Activated CD4-positive, alpha-beta T cell treated with anti-CD3 and anti-CD28 coated beads for 36 hours (primary cell): ENCODE measurements around the gene SDC4. TPM values are rescaled to one million over a fixed set of nuclear protein-coding genes. Genes with fewer than 3 reads are reported as not detected.
A peak's percentile ranks its signal among the peaks of the same experiment; 100 is the strongest.

Source experiments
- ATAC-seq: fragments of 200-7000 bp; cut with Tn5 transposase; one replicate; pipeline ENCODE4 v1.10.0; 2021; ENCODE audit warnings: mild to moderate bottlenecking, moderate library complexity
- CTCF ChIA-PET: fragments of 350-600 bp; sonication (Branson Sonifier 250); formaldehyde crosslinking; loops from one replicate; lab custom pipeline; 2021; ENCODE audit warnings: antibody characterized with exemption; lab: Charles Lee
- POLR2A ChIA-PET: fragments of 350-600 bp; sonication (Branson Sonifier 250); formaldehyde crosslinking; loops from one replicate; lab custom pipeline; 2021; ENCODE audit warnings: antibody characterized with exemption, inconsistent platforms; lab: Charles Lee
- DNase-seq: peaks from one replicate; pipeline ENCODE4 v3.0.0-alpha.2; 2020
- H3K27ac Mint-ChIP-seq: one replicate; pipeline ENCODE4 v1.8.0; 2021; ENCODE audit warnings: mixed read lengths
- H3K27me3 Mint-ChIP-seq: one replicate; pipeline ENCODE4 v1.8.0; 2021; ENCODE audit warnings: mixed read lengths
- H3K36me3 Mint-ChIP-seq: one replicate; pipeline ENCODE4 v1.8.0; 2021; ENCODE audit warnings: low read depth, mixed read lengths
- H3K4me1 Mint-ChIP-seq: one replicate; pipeline ENCODE4 v1.8.0; 2021; ENCODE audit warnings: mixed read lengths
- H3K4me3 Mint-ChIP-seq: one replicate; pipeline ENCODE4 v1.8.0; 2021; ENCODE audit warnings: mild to moderate bottlenecking, moderate library complexity, mixed read lengths
- H3K9me3 Mint-ChIP-seq: one replicate; pipeline ENCODE4 v1.8.0; 2021; ENCODE audit warnings: low read depth, mixed read lengths
- intact Hi-C, 2 experiments: fragments of 100-400 bp; cut with DNase I in 1 of 2; cut with micrococcal nuclease in 1 of 2; formaldehyde crosslinking; loops; one replicate each; pipeline versions ENCODE4 v1.14.2 to v1.15.1; 2022 to 2024; cut with DNase I, micrococcal nuclease
- total RNA-seq, 2 experiments: library from RNA; stranded (reverse); gene quantifications; one replicate each; pipeline ENCODE4 v1.2.3, GENCODE V29; 2021

SDC4 gene, protein sequence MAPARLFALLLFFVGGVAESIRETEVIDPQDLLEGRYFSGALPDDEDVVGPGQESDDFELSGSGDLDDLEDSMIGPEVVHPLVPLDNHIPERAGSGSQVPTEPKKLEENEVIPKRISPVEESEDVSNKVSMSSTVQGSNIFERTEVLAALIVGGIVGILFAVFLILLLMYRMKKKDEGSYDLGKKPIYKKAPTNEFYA
- total RNA-seq = 10 to 100 TPM; 24.0 to 31.0 TPM

DNA sequence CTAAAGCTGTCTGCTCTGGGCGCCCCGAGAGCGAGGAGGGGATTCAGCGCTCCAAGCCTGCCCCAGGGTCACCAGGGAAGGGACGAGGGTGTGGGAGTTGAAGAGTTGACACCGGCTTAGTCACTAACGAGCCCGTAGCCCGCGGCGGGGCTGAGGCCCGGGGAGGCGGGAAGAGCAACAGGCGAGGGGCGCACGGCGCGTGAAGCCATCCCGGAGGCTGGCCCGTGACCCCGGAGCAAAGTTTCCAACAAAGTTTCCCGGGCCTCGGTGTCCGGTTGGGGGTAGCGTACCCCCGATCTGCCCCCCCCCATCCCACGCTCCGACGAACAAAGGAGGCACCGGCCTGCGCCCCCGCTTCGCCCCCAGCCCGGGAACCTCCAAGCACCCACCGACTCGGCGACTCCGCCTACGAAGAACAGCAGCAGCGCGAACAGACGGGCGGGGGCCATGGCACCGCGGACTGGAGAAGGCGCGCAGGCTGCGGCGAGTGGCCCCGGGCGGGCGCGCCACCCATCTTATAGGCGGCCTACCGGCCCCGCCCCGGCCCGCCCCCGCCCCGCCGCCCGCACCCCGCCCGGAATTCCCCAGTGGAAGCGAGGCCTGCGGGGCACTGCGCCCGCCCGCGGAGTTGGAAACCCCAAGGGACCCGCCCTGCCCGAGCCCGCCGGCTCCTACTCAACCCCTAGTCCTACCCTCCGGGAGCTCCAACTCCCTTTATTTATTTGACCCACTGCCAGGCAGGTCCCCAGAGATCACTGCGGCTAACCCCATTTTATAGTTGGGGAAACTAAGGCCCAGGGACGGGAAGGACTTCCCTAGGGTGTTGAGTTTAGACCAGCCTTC is at the start of gene SDC4:
TSS of gene SDC4 (minus strand) at position 489 of the 843 bp plus-strand sequence. CDS start at position 449, 40 bp downstream.
- ChIA-PET POLR2A (interaction anchor here (0.6 to 1.3 kb wide), 4 partner anchors 13 to 83 kb away, joined by 3 to 7 read pairs (median 4); partner anchors contain the start of gene SYS1), CTCF (interaction anchor here (0.7 to 7.1 kb wide), 6 partner anchors 13 to 120 kb away, joined by 4 to 45 read pairs (median 8); partner anchors contain the start of gene SYS1)
- Mint-ChIP-seq H3K4me3 (peak within 1 kb of the TSS; percentile 82), H3K4me1 (peaks cover 44% of the 10 kb centered on the region), H3K9me3 (no peaks in the 10 kb centered on the region), H3K27ac (peak within 1 kb of the TSS; percentile 81), H3K27me3 (peaks cover 3% of the 10 kb centered on the region), H3K36me3 (peaks cover 3% of the 10 kb centered on the region)
- ATAC-seq (peak; percentile 81), DNase-seq (peak; percentile 79)
- intact Hi-C loops = loop anchor here (1.0 to 2.0 kb wide), 4 partner anchors 15 to 381 kb away; partner anchors contain the start of genes SYS1 (in 2 of the 2) and STK4 (in 1 of the 2)

DNA sequence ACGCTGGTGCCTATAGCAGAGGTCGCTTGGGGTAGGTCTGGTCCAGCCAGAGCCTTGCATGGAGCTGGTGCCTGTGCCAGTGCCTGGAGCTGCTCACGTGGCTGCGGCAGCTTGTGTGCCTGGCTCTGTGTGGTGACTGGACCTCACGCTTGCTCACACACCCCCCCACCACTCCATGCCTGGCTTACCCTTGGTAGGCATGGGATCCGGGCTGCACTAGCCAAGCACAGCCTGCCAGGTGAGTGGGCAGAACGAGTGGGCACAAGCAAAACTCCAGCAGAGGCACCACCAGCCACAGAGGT is 46.8 kb upstream of the SDC4 start:
- H3K4me1 Mint-ChIP-seq = peaks cover 8% of the 10 kb centered on the region
- no peak overlapping the region for H3K27ac Mint-ChIP-seq
- H3K4me3 Mint-ChIP-seq = no peak overlapping the region
- CTCF ChIA-PET = interaction anchor here (1.1 to 1.6 kb wide), 2 partner anchors 14 to 21 kb away, joined by 3 to 17 read pairs; no protein-coding TSS in a partner anchor
- ATAC-seq = no peak
- peaks cover 11% of the 10 kb centered on the region for H3K9me3 Mint-ChIP-seq
- intact Hi-C loops = no loop called here
- no peaks in the 10 kb centered on the region for H3K27me3 Mint-ChIP-seq
- DNase-seq = no peak
- POLR2A ChIA-PET = no interaction called here
- peaks cover 10% of the 10 kb centered on the region for H3K36me3 Mint-ChIP-seq

DNA sequence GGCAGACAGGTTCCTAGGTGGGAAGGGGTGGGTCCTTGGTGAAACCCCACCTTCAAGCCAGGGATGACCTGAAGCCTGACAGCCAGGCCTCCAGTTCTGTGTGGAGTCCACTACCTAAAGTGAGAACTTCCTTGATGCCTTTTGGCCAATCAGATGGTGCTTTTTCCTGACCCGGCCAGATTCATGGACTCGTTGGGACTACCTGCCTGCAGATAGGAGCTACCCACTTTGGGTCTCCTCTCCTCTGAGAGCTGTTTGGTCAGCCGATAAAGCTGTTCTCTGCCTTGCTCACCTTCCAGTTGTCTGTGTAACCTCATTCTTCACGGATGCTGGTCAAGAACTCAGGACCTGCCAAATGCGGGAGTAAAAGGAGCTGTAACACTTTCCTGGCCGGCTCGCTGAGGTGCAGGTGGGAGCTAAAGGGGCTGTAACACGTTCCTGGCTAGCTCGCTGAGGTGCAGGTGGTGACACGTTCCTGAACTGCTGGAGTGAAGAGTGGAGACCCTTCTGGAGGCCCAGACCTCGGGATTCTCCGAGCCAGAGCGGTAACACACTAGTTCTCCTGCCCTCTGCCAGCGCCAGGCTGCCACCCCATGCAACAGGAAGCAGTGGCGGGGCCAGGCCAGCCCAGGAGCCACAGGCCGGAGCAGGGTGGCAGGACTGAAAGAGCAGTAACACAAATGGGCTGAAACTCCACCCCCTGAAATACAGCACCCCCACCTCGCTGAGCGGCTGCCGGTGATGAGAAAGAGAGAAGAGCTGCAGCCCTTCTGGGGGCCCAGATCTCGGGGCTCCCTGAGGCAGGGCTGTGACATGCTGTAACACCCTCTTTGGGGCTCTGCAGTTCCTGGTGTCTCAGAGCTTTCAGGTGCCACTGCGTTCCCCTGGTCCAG is 46.2 kb upstream of the SDC4 start:
- H3K4me3 Mint-ChIP-seq = no peak overlapping the region
- intact Hi-C loops = no loop called here
- peaks cover 5% of the 10 kb centered on the region for H3K9me3 Mint-ChIP-seq
- ChIA-PET CTCF (interaction anchor here (1.1 to 1.6 kb wide), 2 partner anchors 14 to 20 kb away, joined by 3 to 17 read pairs; no protein-coding TSS in a partner anchor), POLR2A (no interaction called here)
- DNase-seq (no peak), ATAC-seq (no peak)
- no peak overlapping the region for H3K27ac Mint-ChIP-seq
- peaks cover 8% of the 10 kb centered on the region for H3K4me1 Mint-ChIP-seq
- H3K27me3 Mint-ChIP-seq = no peaks in the 10 kb centered on the region
- peaks cover 4% of the 10 kb centered on the region for H3K36me3 Mint-ChIP-seq

DNA sequence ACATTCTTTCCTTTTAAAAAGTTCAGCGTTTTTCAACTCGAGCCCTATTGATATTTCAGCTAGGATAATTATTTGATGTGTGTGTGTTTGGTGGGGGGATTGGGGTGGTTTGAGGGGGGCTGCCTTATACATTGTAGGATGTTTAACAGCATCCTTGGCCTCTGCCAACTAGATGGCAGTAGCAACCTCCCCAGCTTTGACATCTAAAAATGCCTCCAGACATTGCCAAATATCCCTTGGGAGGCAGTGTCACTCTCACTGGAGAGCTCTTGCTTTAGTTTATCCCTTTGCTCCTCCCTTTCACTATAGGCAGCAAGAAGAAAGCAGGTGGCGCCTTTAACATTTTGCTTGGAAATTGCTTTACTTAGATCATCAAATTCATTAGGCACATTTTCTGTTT is 44.5 kb upstream of the SDC4 start:
- Mint-ChIP-seq H3K9me3 (no peaks in the 10 kb centered on the region), H3K27ac (no peak overlapping the region), H3K4me3 (no peak overlapping the region), H3K4me1 (peaks cover 9% of the 10 kb centered on the region), H3K27me3 (no peaks in the 10 kb centered on the region), H3K36me3 (peaks cover 1% of the 10 kb centered on the region)
- intact Hi-C loops = no loop called here
- no peak for DNase-seq
- no peak for ATAC-seq
- ChIA-PET POLR2A (no interaction called here), CTCF (interaction anchor here (2.1 kb wide), 1 partner anchor 19 kb away, joined by 8 read pairs; no protein-coding TSS in a partner anchor)

DNA sequence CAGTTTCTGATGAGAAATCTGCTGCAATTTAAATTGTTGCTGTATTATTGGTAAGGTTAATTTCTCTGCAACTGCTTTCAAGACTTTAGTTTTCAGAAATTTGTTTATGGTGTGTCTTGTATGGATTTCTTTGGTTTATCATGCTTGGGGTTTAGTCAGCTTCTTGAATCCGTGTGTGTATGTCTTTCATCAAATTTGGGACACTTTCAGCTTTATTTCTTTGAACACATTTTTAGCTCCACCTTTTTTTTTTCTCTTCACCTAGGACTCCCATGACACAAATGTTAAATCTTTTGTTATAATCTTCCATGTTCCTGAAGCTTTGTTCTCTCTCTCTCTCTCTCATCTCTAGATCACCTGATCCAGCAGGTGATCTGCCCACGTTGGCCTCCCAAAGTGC is 43.3 kb upstream of the SDC4 start:
- ATAC-seq = no peak
- no peak overlapping the region for H3K4me3 Mint-ChIP-seq
- H3K27ac Mint-ChIP-seq = no peak overlapping the region
- peaks cover 15% of the 10 kb centered on the region for H3K4me1 Mint-ChIP-seq
- no peaks in the 10 kb centered on the region for H3K27me3 Mint-ChIP-seq
- intact Hi-C loops = no loop called here
- POLR2A ChIA-PET = no interaction called here
- H3K36me3 Mint-ChIP-seq = peaks cover 5% of the 10 kb centered on the region
- no peak for DNase-seq
- peaks cover 4% of the 10 kb centered on the region for H3K9me3 Mint-ChIP-seq
- CTCF ChIA-PET = interaction anchor here (2.1 kb wide), 1 partner anchor 18 kb away, joined by 8 read pairs; no protein-coding TSS in a partner anchor

DNA sequence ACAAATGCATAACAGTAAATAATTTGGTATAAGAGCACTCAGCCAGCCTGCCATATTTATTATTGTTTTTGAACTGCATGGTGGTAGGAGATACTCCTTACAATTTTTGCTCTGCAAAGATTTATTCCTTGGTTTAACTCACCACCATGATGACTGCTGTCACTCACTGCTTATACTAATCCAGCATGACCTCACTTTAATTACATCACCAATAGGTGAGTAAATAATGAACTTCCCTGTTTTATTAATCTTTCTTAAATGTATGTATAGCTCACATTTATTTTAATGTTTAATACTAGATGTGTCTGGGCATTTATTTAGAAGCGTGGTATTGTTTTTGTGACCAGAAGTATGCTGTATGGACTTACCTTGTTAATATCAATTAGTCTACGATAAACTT is 42.7 kb upstream of the SDC4 start:
- no peak for ATAC-seq
- POLR2A ChIA-PET = no interaction called here
- peaks cover 5% of the 10 kb centered on the region for H3K36me3 Mint-ChIP-seq
- peaks cover 4% of the 10 kb centered on the region for H3K9me3 Mint-ChIP-seq
- DNase-seq = no peak
- no peak overlapping the region for H3K4me3 Mint-ChIP-seq
- H3K4me1 Mint-ChIP-seq = peaks cover 15% of the 10 kb centered on the region
- H3K27me3 Mint-ChIP-seq = no peaks in the 10 kb centered on the region
- no peak overlapping the region for H3K27ac Mint-ChIP-seq
- CTCF ChIA-PET = interaction anchor here (2.1 kb wide), 1 partner anchor 17 kb away, joined by 8 read pairs; no protein-coding TSS in a partner anchor
- intact Hi-C loops = no loop called here

DNA sequence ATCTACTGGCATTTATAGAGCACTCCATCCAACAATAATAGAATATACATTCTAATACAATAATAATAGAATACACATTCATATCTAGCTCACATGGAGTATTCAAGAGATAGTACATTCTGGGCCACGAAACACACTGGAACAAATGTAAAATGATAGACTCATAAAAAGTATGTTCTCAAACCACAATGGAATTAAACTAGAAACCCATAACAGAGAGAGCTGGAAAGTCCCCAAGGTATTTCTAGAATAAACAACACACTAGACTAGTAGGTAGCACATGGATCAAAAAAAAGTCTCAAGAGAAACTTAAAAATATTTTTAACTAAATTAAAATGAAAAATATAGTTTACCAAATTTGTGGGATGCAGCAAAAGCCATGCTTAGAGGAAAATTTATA is 39.0 kb upstream of the SDC4 start:
- no peak for DNase-seq

DNA sequence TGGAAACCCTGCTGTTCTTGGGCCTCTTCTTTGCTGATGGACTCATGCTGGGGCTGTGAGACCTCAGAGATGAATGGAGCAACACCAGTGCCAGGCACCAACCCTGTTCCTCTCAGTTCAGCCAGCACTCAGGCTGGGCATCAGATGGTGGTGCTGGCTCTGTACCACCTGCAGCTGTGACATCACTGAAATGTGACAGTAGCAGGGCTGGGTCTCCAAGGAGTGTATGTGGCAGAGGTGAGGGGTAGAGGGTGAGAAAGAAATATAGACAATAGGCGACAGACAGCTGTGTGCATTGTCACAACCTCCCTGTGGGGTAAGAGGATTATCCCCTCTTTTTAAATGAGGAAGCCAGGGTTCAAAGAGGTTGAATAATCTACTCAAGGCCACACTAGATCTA is 30.0 kb upstream of the SDC4 start, which contains the start of gene TP53TG5:
TSS of gene TP53TG5 (minus strand) at position 135 of the 400 bp plus-strand sequence. CDS start at position 46, 89 bp downstream.
- H3K4me1 Mint-ChIP-seq = peaks cover 12% of the 10 kb centered on the region
- CTCF ChIA-PET = interaction anchor here (1.1 to 1.4 kb wide), 2 partner anchors 8 to 59 kb away, joined by 3 to 5 read pairs; no protein-coding TSS in a partner anchor
- intact Hi-C loops = no loop called here
- no peaks in the 10 kb centered on the region for H3K9me3 Mint-ChIP-seq
- ATAC-seq (no peak), DNase-seq (no peak)
- POLR2A ChIA-PET = no interaction called here
- peaks cover 7% of the 10 kb centered on the region for H3K36me3 Mint-ChIP-seq
- H3K27ac Mint-ChIP-seq = no peak within 1 kb of the TSS
- H3K27me3 Mint-ChIP-seq = no peaks in the 10 kb centered on the region
- H3K4me3 Mint-ChIP-seq = no peak within 1 kb of the TSS

More for the DNA sequence above, 39.0 kb upstream of the SDC4 start:
- no peak overlapping the region for H3K4me3 Mint-ChIP-seq
- peaks cover 5% of the 10 kb centered on the region for H3K36me3 Mint-ChIP-seq
- H3K27ac Mint-ChIP-seq = no peak overlapping the region
- intact Hi-C loops = no loop called here
- ChIA-PET POLR2A (no interaction called here), CTCF (interaction anchor here (1.0 to 3.3 kb wide), 8 partner anchors 9 to 69 kb away, joined by 3 to 19 read pairs (median 4); partner anchors contain the start of genes SYS1 and TP53TG5)
- no peak for ATAC-seq
- peaks cover 15% of the 10 kb centered on the region for H3K4me1 Mint-ChIP-seq
- peaks cover 4% of the 10 kb centered on the region for H3K9me3 Mint-ChIP-seq
- H3K27me3 Mint-ChIP-seq = no peaks in the 10 kb centered on the region

DNA sequence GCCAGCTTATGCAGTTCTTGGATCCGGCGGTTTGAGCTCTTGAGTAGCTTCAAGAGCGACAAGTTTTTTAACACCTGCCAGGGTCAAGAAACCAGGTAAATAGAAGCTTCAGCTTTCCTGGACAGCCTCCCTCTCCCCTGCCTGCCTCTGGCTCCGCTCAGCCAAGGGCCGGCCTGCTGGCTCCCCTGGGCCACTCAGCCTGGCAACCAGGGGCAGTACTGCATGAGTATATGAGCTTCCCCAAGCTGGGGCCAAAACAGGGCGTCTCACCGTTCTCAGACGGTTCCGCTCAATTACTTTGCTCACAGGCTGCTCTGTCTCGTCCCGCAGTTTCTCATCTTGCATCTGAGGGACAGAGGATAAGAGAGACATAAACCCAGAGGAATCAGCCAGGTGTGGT is 29.0 kb upstream of the SDC4 start:
- Mint-ChIP-seq H3K9me3 (no peaks in the 10 kb centered on the region), H3K27ac (no peak overlapping the region), H3K27me3 (no peaks in the 10 kb centered on the region), H3K4me1 (peaks cover 18% of the 10 kb centered on the region), H3K36me3 (peaks cover 7% of the 10 kb centered on the region), H3K4me3 (no peak overlapping the region)
- ChIA-PET POLR2A (interaction anchor here (0.6 kb wide), 1 partner anchor 76 kb away, joined by 3 read pairs; no protein-coding TSS in a partner anchor), CTCF (interaction anchor here (0.6 to 10.0 kb wide), 5 partner anchors 9 to 73 kb away, joined by 3 to 189 read pairs (median 4); no protein-coding TSS in a partner anchor)
- no peak for ATAC-seq
- intact Hi-C loops = no loop called here
- no peak for DNase-seq

DNA sequence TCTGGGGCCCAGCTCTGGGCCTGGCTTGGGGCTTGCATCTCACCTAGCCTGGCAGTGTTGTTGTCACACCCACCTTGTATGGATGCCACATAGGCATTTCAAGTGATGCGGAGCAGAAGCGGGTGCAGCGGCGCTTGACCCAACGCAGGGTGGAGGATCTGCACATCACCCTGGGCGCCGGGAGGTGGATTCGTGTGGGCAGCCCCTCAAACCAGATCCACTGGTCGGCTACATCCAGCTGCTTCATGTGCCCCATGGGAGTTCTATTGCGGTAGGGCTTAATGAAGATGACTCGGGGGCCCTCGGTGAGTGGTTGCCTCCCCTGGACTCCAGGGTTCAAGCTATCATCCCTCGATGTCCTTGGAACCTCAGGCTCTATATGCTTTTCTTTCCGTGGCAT is 26.7 kb upstream of the SDC4 start:
- POLR2A ChIA-PET = no interaction called here
- Mint-ChIP-seq H3K27me3 (no peaks in the 10 kb centered on the region), H3K4me3 (no peak overlapping the region), H3K9me3 (no peaks in the 10 kb centered on the region), H3K4me1 (peaks cover 25% of the 10 kb centered on the region), H3K36me3 (no peaks in the 10 kb centered on the region), H3K27ac (no peak overlapping the region)
- DNase-seq (no peak), ATAC-seq (no peak)
- intact Hi-C loops = loop anchor here in 1 of 2 experiments (1.0 kb wide), 4 partner anchors 27 to 396 kb away; partner anchors contain the start of gene SDC4
- CTCF ChIA-PET = interaction anchor here (0.8 to 10.0 kb wide), 11 partner anchors 14 to 81 kb away, joined by 3 to 189 read pairs (median 17); partner anchors contain the start of genes PIGT and SYS1
